GM10847 (cell line): ENCODE results near the gene INTS2.

Experiments used
- POLR2A ChIP-seq: IDR thresholded peaks from 2 replicates; pipeline ENCODE4 v1.6.1; 2011; ENCODE audit not compliant: insufficient read length; ENCODE audit errors: extremely low read depth

Gene INTS2

GRCh38 chr17:61927208-61928100 lies at the start of gene INTS2:
TSS of gene INTS2 (minus strand) at chr17:61927982. CDS start at chr17:61926644, 1,338 bp downstream.
- TF ChIP-seq POLR2A, result peak; percentile 90

GRCh38 chr17:61974115-61974514 lies 46.3 kb upstream of the INTS2 start:
- no peak for TF ChIP-seq POLR2A

- no peak for TF ChIP-seq POLR2A
Measured at GRCh38 chr17:61972311-61972710, 44.5 kb upstream of the INTS2 start.

DNA sequence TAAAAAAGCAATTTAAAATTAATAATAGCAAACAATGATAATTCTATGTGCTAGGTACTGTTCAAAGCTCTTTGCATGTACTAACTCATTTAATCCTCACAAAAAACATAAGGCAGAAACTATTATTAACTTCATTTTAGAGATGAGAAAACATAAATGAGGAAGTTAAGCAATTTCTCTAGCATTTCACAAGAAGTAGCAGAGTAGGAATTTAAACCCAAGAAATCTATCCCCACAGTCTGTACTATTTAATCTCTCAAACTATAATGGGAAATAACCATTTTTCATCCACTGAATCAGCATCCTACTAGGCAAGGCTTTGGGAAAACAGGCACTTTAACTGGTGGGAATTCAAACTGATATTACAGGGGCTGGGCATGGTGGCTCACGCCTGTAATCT lies 42.2 kb upstream of the INTS2 start:
- TF ChIP-seq POLR2A, result no peak

- no peak for TF ChIP-seq POLR2A
Measured at GRCh38 chr17:61968757-61969156, 41.0 kb upstream of the INTS2 start.

DNA sequence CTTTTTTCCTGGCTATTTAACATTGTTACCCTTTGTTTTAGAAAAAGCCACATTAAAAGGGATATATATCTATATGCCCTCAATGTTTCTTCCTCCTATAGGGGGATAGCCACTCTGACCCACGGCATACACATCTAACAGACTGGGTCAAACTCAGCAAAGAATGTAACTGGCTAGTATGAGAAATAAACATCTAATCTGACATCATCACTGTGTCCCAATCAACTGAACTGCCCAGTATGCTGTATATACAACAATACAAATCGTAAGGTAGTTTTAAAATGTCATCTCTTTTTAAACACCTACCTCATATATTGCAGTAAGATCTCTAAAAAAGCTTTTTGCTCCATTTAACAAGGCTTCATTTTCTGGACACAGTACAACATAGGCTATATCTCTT lies 39.9 kb upstream of the INTS2 start:
- no peak for TF ChIP-seq POLR2A

- TF ChIP-seq POLR2A, result no peak
Measured at GRCh38 chr17:61966191-61966590, 38.4 kb upstream of the INTS2 start.

DNA sequence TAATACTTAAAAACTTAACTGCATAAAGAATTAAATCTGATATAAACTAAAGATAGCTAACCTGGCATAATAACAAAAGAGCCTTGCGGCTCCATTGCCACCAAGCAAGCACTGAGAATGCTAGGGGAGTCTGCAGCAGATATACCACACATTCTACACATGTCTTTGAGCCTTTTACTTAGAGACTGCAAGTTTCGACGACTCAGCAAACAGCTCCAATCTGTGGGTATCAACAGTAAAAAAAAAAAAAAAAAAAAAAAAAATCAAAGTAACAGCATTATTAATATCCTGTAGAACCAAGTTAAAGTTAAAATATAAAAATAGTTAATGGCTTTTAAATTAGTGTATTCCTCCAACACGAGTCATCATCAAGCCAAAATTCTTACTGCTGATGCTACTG lies 27.8 kb upstream of the INTS2 start:
- TF ChIP-seq POLR2A, result no peak

GRCh38 chr17:61947367-61948078 lies 19.7 kb upstream of the INTS2 start:
- no peak for TF ChIP-seq POLR2A

- no peak for TF ChIP-seq POLR2A
Measured at GRCh38 chr17:61946359-61946758, 18.6 kb upstream of the INTS2 start.

- TF ChIP-seq POLR2A, result no peak
Measured at GRCh38 chr17:61943117-61943516, 15.3 kb upstream of the INTS2 start.

DNA sequence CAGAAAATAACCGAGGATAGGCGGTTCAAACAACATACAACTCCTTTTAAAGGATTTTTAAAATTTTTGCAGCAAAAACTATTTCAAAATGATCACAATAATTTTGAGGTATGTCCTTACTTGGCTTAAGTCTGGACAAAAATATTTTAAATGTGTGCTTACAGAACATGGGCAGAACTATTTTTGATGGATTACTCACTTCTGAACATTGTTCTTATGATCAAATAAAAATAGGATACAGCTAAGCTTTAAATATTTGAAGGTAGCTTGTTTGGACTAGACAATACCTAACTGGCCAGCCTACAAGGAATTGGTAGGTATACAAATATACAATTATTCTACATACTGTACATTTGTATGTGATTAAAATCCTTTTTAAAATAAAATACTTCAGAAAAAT lies 14.3 kb upstream of the INTS2 start:
- no peak for TF ChIP-seq POLR2A

DNA sequence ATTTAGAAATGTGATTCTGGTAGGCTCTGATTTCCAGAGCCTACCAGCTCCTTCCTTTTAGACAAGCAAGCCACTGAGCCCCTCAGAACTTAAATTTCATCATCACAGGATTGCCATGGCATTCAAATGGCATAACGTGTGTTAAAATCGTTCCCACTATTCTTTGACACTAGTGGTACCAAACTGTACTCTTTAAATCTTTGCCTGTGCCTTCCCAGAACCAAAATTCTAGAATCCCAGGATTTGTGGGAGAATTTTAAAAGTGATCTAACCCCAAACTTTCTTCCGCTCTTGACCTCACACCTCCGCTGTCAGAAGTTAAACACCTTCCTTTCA lies 287 bp upstream of the INTS2 start:
- TF ChIP-seq POLR2A, result no peak

- TF ChIP-seq POLR2A, result no peak
Measured at GRCh38 chr17:61926826-61927207, 965 bp downstream of the INTS2 start.

DNA sequence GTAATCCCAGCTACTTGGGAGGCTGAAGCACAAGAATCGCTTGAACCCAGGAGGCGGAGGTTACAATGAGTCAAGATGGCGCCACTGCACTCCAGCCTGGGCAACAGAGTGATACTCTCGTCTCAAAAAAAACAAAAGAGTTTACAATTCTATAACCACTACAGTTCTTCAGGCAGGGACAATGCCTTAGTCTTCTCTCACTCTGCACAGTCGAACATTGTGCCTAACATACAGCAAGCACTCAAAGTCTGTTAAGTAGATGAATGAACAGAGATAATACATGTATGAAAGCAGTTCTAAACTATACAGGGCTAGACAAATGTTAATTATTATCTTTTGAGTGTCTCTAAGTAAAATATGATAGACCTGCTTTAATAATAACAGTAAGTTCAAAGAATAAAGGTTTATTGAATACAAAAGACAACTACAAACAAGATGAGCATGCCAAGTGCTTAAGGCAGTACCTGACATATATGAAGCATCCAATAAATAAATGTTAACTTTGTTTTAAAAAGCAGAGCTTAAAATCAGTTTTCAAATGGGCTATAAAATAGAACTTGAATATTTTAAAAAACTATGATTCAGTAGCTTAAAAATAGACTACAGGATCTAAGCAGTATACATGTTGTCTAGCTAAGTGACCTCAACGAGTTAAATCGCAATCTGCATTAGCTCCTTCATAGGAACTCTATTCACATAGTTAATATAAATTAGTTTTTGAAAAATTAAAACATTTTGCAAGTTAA lies 19.3 kb downstream of the INTS2 start:
- no peak for TF ChIP-seq POLR2A

- no peak for TF ChIP-seq POLR2A
Measured at GRCh38 chr17:61907361-61907760, 20.4 kb downstream of the INTS2 start.
